Measurements from ENCODE around the gene ZNF681.
"Not testable (repeated sequence)": the region's sequence is repeated elsewhere in the genome, so short reads cannot be mapped to it uniquely, and the experiment has no call there.

The ZNF681 gene

DNA sequence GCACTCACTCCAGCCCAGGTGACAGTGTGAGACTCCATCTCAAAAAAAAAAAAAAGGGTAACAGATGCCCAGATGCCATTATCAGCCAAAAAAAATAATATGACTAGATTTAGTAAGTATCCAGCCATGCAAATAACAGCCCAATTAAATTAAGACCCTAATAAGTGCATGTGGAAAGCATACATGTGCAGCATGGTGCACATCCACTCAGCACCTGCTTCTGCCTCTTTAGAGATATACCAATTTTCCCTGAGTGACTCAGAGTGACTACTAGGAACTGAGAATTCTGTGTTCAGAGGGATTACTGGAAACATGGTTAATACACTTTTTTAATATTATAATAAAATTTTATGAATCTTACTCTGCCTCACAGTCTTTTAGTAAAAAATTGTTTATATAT, 41.9 kb downstream of the ZNF681 start:
- H3K4me3 ChIP-seq (ENCODE audit: low read depth, low read length): no peak overlapping the region
- TF ChIP-seq, protein P1, sequence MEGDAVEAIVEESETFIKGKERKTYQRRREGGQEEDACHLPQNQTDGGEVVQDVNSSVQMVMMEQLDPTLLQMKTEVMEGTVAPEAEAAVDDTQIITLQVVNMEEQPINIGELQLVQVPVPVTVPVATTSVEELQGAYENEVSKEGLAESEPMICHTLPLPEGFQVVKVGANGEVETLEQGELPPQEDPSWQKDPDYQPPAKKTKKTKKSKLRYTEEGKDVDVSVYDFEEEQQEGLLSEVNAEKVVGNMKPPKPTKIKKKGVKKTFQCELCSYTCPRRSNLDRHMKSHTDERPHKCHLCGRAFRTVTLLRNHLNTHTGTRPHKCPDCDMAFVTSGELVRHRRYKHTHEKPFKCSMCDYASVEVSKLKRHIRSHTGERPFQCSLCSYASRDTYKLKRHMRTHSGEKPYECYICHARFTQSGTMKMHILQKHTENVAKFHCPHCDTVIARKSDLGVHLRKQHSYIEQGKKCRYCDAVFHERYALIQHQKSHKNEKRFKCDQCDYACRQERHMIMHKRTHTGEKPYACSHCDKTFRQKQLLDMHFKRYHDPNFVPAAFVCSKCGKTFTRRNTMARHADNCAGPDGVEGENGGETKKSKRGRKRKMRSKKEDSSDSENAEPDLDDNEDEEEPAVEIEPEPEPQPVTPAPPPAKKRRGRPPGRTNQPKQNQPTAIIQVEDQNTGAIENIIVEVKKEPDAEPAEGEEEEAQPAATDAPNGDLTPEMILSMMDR (IDR thresholded peaks at IDR 0.05; ENCODE audit: low read depth, low read length): no peak

DNA sequence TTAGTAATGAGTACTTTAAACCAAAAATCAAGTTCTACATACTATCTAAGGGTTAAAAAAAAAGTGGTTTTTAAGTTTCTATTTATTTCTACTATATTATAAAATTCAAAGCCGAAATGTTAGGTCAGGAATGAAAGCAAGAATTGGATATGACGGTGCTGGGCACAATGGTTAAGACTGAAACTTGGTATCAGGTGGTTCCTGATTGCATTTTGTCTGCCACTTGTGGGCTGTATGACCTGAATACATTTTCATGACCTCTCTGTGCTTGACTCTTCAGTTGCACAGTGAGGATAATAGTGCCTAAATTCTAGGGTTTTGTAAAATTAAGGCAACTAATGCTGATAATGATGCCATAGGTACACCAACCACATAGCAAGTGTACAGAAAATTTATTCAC, 49.3 kb downstream of the ZNF681 start:
- TF ChIP-seq, protein P1 (IDR thresholded peaks at IDR 0.05; ENCODE audit: low read depth, low read length): no peak
- no peak overlapping the region for H3K4me3 ChIP-seq (ENCODE audit: low read depth, low read length)

DNA sequence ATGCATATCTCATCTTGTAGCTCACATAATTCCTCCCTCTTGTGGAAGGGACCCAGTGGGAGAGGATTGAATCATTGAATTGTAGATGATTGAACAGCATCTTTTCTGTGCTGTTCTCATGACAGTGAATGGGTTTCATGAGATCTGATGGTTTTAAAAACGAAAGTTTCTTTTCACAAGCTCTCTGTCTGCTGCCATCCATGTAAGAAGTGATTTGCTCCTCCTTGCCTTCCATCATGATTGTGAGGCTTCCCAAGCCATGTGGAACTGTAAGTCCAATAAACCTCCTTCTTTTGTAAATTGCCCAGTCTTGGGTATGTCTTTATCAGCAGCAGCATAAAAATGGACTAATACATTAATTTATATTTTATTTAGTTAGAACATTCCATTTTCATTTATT, 52.0 kb downstream of the ZNF681 start:
- TF ChIP-seq, protein P1 (IDR thresholded peaks at IDR 0.05; ENCODE audit: low read depth, low read length): no peak
- no peak overlapping the region for H3K4me3 ChIP-seq (ENCODE audit: low read depth, low read length)

DNA sequence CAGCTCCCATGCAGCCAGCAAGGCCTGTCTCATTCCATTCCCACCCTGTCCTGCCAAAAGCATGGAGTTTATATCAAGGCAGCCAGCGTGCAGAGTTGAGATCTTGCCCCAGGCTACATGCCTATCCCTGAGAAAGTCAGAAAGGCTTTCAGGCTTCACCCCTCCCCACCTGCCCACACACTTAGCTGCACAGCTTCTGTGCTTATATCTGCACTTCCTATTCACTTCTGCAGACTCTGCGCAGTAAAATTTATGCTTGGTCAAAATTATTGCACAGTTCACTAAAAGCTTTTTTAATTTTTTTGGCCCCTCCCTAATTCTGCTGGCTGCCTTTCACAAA, 59.2 kb downstream of the ZNF681 start:
- H3K4me3 ChIP-seq (ENCODE audit: low read depth, low read length): no peak overlapping the region
- TF ChIP-seq, protein P1 (IDR thresholded peaks at IDR 0.05; ENCODE audit: low read depth, low read length): no peak

DNA sequence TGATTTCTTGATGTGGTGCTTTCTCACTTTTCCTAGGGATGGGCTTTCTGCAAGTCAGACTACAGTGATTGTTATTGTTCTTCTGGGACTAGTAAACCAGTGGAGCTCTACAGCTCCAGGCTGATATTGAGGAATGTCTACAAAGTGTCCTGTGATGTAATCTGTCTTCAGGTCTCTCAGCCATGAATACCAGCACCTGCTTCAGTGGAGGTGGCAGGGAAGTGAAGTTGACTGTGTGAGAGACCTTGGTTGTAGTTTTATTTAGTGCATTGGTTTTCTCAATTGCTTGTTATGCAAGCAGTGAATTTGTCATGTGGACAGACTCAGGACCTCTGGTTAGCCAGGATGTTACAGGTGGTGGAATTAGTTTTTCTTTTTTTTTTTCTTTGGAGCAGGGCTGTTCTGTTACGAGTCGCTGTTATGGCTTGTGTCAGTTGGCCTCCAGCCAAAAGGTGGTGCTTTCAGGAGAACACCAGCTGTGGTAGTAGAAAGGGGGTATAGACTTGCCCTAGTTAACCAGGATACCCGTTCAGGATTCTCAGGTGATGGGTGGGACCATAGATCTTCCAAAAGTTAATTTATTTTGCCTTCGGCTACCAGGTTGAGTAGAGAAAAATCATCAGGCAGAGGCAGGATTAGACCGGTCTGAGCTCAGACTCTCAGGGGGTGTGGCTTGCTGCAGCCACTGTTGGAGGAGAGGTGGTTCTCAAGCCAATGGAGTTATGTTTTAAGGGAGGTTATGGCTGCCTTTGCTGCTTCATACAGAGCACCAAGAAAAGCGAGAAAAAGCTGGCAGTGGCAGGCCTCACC, 59.8 kb downstream of the ZNF681 start:
- H3K4me3 ChIP-seq (ENCODE audit: low read depth, low read length): no peak overlapping the region
- TF ChIP-seq, protein P1 (IDR thresholded peaks at IDR 0.05; ENCODE audit: low read depth, low read length): no peak

DNA sequence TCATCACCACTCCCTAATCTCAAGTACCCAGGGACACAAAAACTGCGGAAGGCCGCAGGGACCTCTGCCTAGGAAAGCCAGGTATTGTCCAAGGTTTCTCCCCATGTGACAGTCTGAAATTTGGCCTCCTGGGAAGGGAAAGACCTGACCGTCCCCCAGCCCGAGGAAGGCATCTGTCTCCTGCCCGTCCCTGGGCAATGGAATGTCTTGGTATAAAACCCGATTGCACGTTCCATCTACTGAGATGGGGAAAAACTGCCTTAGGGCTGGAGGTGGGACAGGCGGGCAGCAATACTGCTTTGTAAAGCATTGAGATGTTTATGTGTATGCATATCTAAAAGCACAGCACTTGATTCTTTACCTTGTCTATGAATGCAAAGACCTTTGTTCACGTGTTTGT, 65.8 kb downstream of the ZNF681 start:
- H3K4me3 ChIP-seq (ENCODE audit: low read depth, low read length): not testable (repeated sequence)
